Endothelial cell of umbilical vein (primary cell): ENCODE data around the gene CBLC. TPM values are rescaled to one million over a fixed set of nuclear protein-coding genes. Genes with fewer than 3 reads are reported as not detected.

Experiments used
- BruUV-seq: library from RNA; stranded (reverse); fragments of 400-500 nt; replicated peaks from 2 replicates; lab custom pipeline; 2021; lab: Mats Ljungman, UMichigan
- CTCF ChIA-PET: fragments of 300-600, 350-600 bp; sonication (Branson Sonifier 250); formaldehyde crosslinking; loops from one replicate; lab custom pipeline; 2021; ENCODE audit warnings: antibody characterized with exemption, inconsistent platforms; lab: Charles Lee
- POLR2A ChIA-PET: fragments of 300-600, 350-600 bp; sonication (Branson Sonifier 250); formaldehyde crosslinking; loops from one replicate; lab custom pipeline; 2021; ENCODE audit warnings: antibody characterized with exemption, inconsistent platforms; lab: Charles Lee
- DNase-seq: peaks from one replicate; pipeline ENCODE4 v3.0.0-alpha.2; 2011; ENCODE audit warnings: low read depth, low spot score
- FAIRE-seq: peaks from 2 replicates; lab custom pipeline; 2011; peaks lifted over from hg19 to GRCh38; lab: Jason Lieb, UNC
- H2AFZ ChIP-seq: 2 replicates; pipeline ENCODE4 v1.6.0; 2012; ENCODE audit warnings: low read depth, low read length, control low read depth, inconsistent platforms
- H3K27ac ChIP-seq: 2 replicates; pipeline ENCODE4 v1.5.1; 2011; ENCODE audit warnings: low read depth, mild to moderate bottlenecking, control low read depth, low read length, moderate library complexity; ENCODE audit not compliant: insufficient read depth
- H3K27me3 ChIP-seq, 2 experiments: 2 replicates each; pipeline versions ENCODE4 v1.6.0 to v1.6.1; 2011; ENCODE audit warnings: low read length in 2 of 2, mixed read lengths in 1 of 2; ENCODE audit not compliant: control insufficient read depth in 2 of 2, insufficient read depth in 2 of 2
- H3K36me3 ChIP-seq, 2 experiments: 2 replicates in 1 of 2; 3 replicates in 1 of 2; pipeline ENCODE4 v1.5.1; 2011; ENCODE audit warnings: low read length in 2 of 2, mild to moderate bottlenecking in 1 of 2, moderate library complexity in 1 of 2; ENCODE audit not compliant: control insufficient read depth in 2 of 2, insufficient read depth in 2 of 2; ENCODE audit errors: extremely low read depth in 1 of 2
- H3K4me1 ChIP-seq: 3 replicates; pipeline ENCODE4 v1.5.1; 2011; ENCODE audit warnings: mild to moderate bottlenecking, low read length; ENCODE audit not compliant: control insufficient read depth, insufficient read depth; ENCODE audit errors: extremely low read depth
- H3K4me2 ChIP-seq: 2 replicates; pipeline ENCODE4 v1.6.1; 2011; ENCODE audit warnings: low read length, control low read depth, mixed read lengths; ENCODE audit not compliant: insufficient read depth
- H3K4me3 ChIP-seq, 3 experiments: fragments of 200-600 bp in 1 of 3; sonication (generic), shearing (Covaris generic) in 1 of 3; replicated peaks in 1 of 3; 2 replicates each; pipeline ENCODE4 v1.5.1; 2011 to 2016; ENCODE audit warnings: control low read depth in 3 of 3, low read length in 3 of 3, mild to moderate bottlenecking in 2 of 3, inconsistent platforms in 1 of 3, low read depth in 1 of 3, moderate library complexity in 1 of 3; ENCODE audit not compliant: insufficient read depth in 1 of 3
- H3K79me2 ChIP-seq: 2 replicates; pipeline ENCODE4 v1.6.0; 2012; ENCODE audit warnings: low read length, inconsistent platforms; ENCODE audit not compliant: control insufficient read depth, insufficient read depth
- H3K9ac ChIP-seq: replicated peaks from 2 replicates; pipeline ENCODE3; 2011; ENCODE audit warnings: low read length, control low read depth; ENCODE audit not compliant: insufficient read depth; ENCODE audit errors: extremely low read depth
- H3K9me1 ChIP-seq: replicated peaks from 3 replicates; pipeline ENCODE4 v1.6.0; 2011; ENCODE audit warnings: mild to moderate bottlenecking, low read length; ENCODE audit not compliant: control insufficient read depth, insufficient read depth; ENCODE audit errors: extremely low read depth
- H3K9me3 ChIP-seq: replicated peaks from 2 replicates; pipeline ENCODE4 v1.5.1; 2012; ENCODE audit warnings: low read length, inconsistent platforms; ENCODE audit not compliant: control insufficient read depth, insufficient read depth
- H4K20me1 ChIP-seq: replicated peaks from 2 replicates; pipeline ENCODE3; 2011; ENCODE audit warnings: mild to moderate bottlenecking, low read length; ENCODE audit not compliant: control insufficient read depth, insufficient read depth; ENCODE audit errors: extremely low read depth
- CTCF ChIP-seq, 2 donors: IDR thresholded peaks; 1 replicate in 1 of 2; 2 replicates in 1 of 2; pipeline ENCODE4 v1.5.1; 2011; ENCODE audit warnings: low read length in 2 of 2, mild to moderate bottlenecking in 2 of 2, moderate library complexity in 2 of 2, control low read depth in 1 of 2, inconsistent platforms in 1 of 2, low read depth in 1 of 2; ENCODE audit not compliant: insufficient read depth in 1 of 2; ENCODE audit errors: extremely low read depth in 1 of 2
- EZH2 ChIP-seq: IDR thresholded peaks from 2 replicates; pipeline ENCODE4 v1.6.1; 2012; ENCODE audit warnings: borderline replicate concordance, low read depth, mild to moderate bottlenecking, moderate library complexity, low read length, inconsistent platforms; ENCODE audit not compliant: severe bottlenecking
- FOS ChIP-seq: IDR thresholded peaks from 2 replicates; pipeline ENCODE4 v1.6.1; 2011; ENCODE audit warnings: mild to moderate bottlenecking, low read length, moderate library complexity, borderline replicate concordance; ENCODE audit not compliant: insufficient read depth
- JUN ChIP-seq: IDR thresholded peaks from 2 replicates; pipeline ENCODE4 v1.6.1; 2011; ENCODE audit warnings: borderline replicate concordance, low read depth; ENCODE audit not compliant: insufficient read length, insufficient read depth
- MYC ChIP-seq: IDR thresholded peaks from one replicate; pipeline ENCODE4 v1.6.1; 2011; ENCODE audit warnings: mild to moderate bottlenecking, low read depth, low read length
- POLR2A ChIP-seq: IDR thresholded peaks from 2 replicates; pipeline ENCODE4 v1.6.1; 2012; ENCODE audit warnings: low read depth, mild to moderate bottlenecking, control low read depth, low read length
- POLR2AphosphoS5 ChIP-seq: IDR thresholded peaks from 2 replicates; pipeline ENCODE4 v1.6.1; 2012; ENCODE audit warnings: low read depth, mild to moderate bottlenecking, control low read depth, low read length, moderate library complexity; ENCODE audit not compliant: insufficient read depth
- dilution Hi-C: fragments of 300-500 bp; cut with MboI; formaldehyde crosslinking; loops from one replicate; pipeline ENCODE4 v1.15.0; 2019; ENCODE audit warnings: low sequenced_read_pairs; ENCODE audit not compliant: extremely low pct_ligation_motif_present
- intact Hi-C: fragments of 100-400 bp; cut with micrococcal nuclease; formaldehyde crosslinking; loops from one replicate; pipeline ENCODE4 v1.10.0; 2022
- polyA plus RNA-seq, 4 experiments: library from polyadenylated mRNA; depleted of rRNA in 3 of 4; stranded (reverse) in 3 of 4; unstranded in 1 of 4; fragments of >200 nt; gene quantifications; 2 replicates each; pipeline versions ENCODE4 v1.2.1 to v1.2.3, GENCODE V29; 2011 to 2012; ENCODE audit warnings: missing spikeins in 1 of 4
- total RNA-seq: library from RNA; stranded (reverse); gene quantifications from 2 replicates; pipeline ENCODE4 v1.2.3, GENCODE V29; 2021
- TF ChIP-seq, protein P1 (sequence below): IDR thresholded peaks from 2 replicates; pipeline ENCODE4 v1.6.1; 2011; ENCODE audit not compliant: insufficient read depth, insufficient read length

The CBLC gene
- total and polyA plus RNA-seq, 2 donors (not counting 3 experiments of a cell fraction or from before 2014, with no cell fraction given) = 0.04 TPM; not detected in 1

DNA sequence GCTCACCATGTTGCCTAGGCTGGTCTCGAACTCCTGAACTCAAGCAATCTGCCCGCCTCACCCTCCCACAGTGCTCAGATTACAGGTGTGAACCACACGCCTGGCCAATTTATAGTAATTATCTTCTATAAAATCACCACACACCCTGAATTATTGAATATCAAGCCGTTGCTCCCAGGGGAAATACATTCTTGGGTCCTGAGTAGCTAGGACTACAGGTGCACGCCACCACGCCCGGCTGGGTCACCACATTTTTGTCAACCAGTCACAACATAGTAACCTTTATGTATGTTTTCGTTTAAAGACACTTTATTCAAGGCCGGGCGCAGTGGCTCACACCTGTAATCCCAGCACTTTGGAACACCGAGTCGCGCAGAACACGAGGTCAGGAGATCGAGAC, 8.3 kb downstream of the CBLC start:
- no peaks in the 10 kb centered on the region for H3K9me1 ChIP-seq
- TF ChIP-seq JUN (no peak), MYC (no peak), POLR2AphosphoS5 (no peak), POLR2A (no peak), FOS (no peak)
- ChIA-PET CTCF (interaction anchor here (0.7 to 6.5 kb wide), 5 partner anchors 11 to 62 kb away, joined by 3 to 56 read pairs (median 4); no protein-coding TSS in a partner anchor), POLR2A (interaction anchor here (0.6 kb wide), 1 partner anchor 68 kb away, joined by 3 read pairs; no protein-coding TSS in a partner anchor)
- intact Hi-C loops = no loop called here
- BruUV-seq = no TSS peak
- H3K4me3 ChIP-seq = no peak overlapping the region
- H3K4me1 ChIP-seq = no peaks in the 10 kb centered on the region
- no peaks in the 10 kb centered on the region for H3K9me3 ChIP-seq
- H3K79me2 ChIP-seq = no peaks in the 10 kb centered on the region
- H2AFZ ChIP-seq = no peak overlapping the region
- no peak overlapping the region for H3K9ac ChIP-seq
- H3K4me2 ChIP-seq = no peak overlapping the region
- DNase-seq = no peak
- no peaks in the 10 kb centered on the region for H3K36me3 ChIP-seq
- H4K20me1 ChIP-seq = no peaks in the 10 kb centered on the region
- H3K27me3 ChIP-seq = no peaks in the 10 kb centered on the region
- H3K27ac ChIP-seq = no peak overlapping the region
- dilution Hi-C loops = no loop called here
- FAIRE-seq = no peak

GRCh38 chr19:44788971-44789370, 11.3 kb downstream of the CBLC start:
- dilution Hi-C loops (no loop called here), intact Hi-C loops (no loop called here)
- Histone ChIP-seq H3K9me1 (no peaks in the 10 kb centered on the region), H3K27me3 (no peaks in the 10 kb centered on the region), H3K4me1 (no peaks in the 10 kb centered on the region), H3K4me2 (no peak overlapping the region), H3K79me2 (no peaks in the 10 kb centered on the region), H2AFZ (no peak overlapping the region), H4K20me1 (no peaks in the 10 kb centered on the region), H3K36me3 (no peaks in the 10 kb centered on the region), H3K4me3 (no peak overlapping the region), H3K9me3 (no peaks in the 10 kb centered on the region), H3K9ac (no peak overlapping the region), H3K27ac (no peak overlapping the region)
- FAIRE-seq = no peak
- no TSS peak for BruUV-seq
- TF ChIP-seq POLR2AphosphoS5 (no peak), CTCF (IDR thresholded peaks at IDR 0.05; ENCODE audit: extremely low read depth in 1 of 2, insufficient read depth in 1 of 2, low read depth in 1 of 2, low read length in 2 of 2) (no peak), JUN (no peak), MYC (no peak), FOS (no peak), EZH2 (no peak)
- TF ChIP-seq, protein P1, sequence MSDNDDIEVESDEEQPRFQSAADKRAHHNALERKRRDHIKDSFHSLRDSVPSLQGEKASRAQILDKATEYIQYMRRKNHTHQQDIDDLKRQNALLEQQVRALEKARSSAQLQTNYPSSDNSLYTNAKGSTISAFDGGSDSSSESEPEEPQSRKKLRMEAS = no peak
- CTCF ChIA-PET = interaction anchor here (1.1 to 1.6 kb wide), 2 partner anchors 55 to 218 kb away, joined by 3 to 5 read pairs; no protein-coding TSS in a partner anchor
- no peak for DNase-seq
- POLR2A ChIA-PET = no interaction called here
